Measurements from ENCODE around the gene PDGFC.

The PDGFC gene

GRCh38 chr4:156949373-156949814 lies 22.2 kb downstream of the PDGFC start:
- H3K36me3 ChIP-seq (ENCODE audit: insufficient read depth, low read length): no peaks in the 10 kb centered on the region
- peaks cover 14% of the 10 kb centered on the region; the same call in 1 of the 2 replicates for H3K4me1 ChIP-seq (ENCODE audit: insufficient read depth, low read length)
- H3K9me3 ChIP-seq (ENCODE audit: insufficient read depth, low read depth, low read length): no peaks in the 10 kb centered on the region
- no peak overlapping the region for H3K9ac ChIP-seq (ENCODE audit: low read depth, low read length)
- WGBS: no CpG with 5 or more reads among the region's 2 CpGs
- no peak overlapping the region for H3K27ac ChIP-seq (ENCODE audit: low read depth, low read length)
- H3K27me3 ChIP-seq (ENCODE audit: insufficient read depth, low read length): no peaks in the 10 kb centered on the region
- no peak overlapping the region for H3K4me3 ChIP-seq (ENCODE audit: low read length)

DNA sequence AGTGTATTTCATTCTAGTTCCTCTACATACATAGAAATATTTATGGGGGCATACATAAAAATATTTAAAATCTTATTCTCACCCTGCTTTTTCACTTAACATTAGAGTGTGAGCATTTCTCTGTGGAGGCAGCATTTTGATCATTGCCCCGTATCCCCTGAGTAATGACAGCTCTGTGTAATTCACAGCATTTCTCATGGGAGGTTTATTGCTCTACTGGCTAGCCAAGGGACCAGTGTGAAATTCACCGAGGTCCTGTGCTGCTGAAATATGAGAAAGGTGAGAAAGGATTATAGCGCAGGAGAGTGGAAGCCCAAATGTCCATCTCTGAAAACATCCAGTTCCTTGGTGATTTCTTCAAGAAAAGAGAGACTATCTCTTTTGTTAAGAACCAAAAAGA lies 22.9 kb downstream of the PDGFC start:
- Histone ChIP-seq H3K27ac (ENCODE audit: low read depth, low read length) (no peak overlapping the region), H3K4me3 (ENCODE audit: low read length) (no peak overlapping the region), H3K4me1 (ENCODE audit: insufficient read depth, low read length) (peaks cover 14% of the 10 kb centered on the region; the same call in 1 of the 2 replicates), H3K36me3 (ENCODE audit: insufficient read depth, low read length) (no peaks in the 10 kb centered on the region), H3K9ac (ENCODE audit: low read depth, low read length) (no peak overlapping the region), H3K9me3 (ENCODE audit: insufficient read depth, low read depth, low read length) (no peaks in the 10 kb centered on the region), H3K27me3 (ENCODE audit: insufficient read depth, low read length) (no peaks in the 10 kb centered on the region)
- 85% methylated on average over 3 of the region's 3 CpGs for WGBS

DNA sequence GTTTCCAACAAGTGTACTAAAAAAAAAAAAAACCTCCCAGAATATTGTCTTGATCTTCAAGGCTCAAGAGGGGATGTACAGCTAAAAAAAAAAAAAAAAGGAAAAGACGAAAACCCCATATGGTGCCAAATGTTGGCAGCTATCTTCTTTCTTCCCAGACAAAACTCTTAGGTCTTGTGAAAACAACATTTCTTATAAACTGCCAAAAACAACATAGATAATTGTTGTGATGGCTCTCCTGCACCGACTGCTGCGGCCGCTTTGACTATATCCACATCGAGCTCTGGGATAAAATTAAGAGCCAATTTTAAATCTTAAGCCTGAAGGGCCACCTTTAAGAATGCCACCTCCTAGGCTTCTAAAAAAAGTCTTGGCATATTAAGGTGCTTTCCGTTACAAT lies 23.5 kb downstream of the PDGFC start:
- Histone ChIP-seq H3K9me3 (ENCODE audit: insufficient read depth, low read depth, low read length) (no peaks in the 10 kb centered on the region), H3K9ac (ENCODE audit: low read depth, low read length) (no peak overlapping the region)
- WGBS: 100% methylated on average over 4 of the region's 6 CpGs

DNA sequence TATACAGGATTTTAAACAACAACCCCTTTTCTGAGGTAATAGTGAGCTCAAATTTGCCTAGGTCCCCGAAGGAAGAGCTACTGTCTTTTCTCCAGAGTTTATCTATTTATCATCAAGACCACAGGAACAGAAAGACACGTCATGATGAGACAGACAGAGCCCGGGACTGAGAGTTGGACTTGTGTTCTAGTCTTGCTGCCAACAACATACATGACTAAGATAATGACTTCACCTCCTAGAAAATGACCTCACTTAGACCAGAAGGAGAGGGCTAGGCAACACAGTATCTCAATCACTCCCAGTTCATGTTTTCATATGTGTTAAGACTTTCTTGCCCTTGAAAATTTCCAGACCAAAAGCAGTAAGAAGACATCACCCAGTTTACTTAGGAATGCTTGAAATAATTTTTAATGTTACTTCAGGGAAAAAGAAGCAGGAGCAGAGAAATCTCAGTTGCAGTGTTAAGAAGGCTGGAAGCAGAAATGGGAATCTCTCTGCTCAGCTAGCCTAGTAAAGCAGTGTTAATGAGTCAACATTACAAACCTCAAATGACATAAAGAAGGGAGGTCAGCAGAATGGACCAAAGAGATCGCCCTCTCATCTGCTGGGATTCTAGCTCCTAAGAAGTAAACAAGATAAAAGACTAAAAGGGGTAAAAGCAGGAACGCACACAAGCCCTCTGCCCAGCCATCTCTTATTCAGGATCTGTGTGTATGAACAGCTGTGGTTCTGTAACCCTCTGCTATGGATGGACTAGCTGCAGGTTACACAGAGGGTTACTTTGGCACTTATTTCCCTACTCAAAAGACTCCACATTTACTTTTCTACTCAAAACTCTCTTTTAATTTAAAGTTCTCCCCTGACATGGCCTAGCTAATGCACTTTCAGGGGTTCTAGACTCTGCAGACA lies 24.8 kb downstream of the PDGFC start:
- Histone ChIP-seq H3K4me1 (ENCODE audit: insufficient read depth, low read length) (peaks cover 22% of the 10 kb centered on the region), H3K9ac (ENCODE audit: low read depth, low read length) (no peak overlapping the region), H3K36me3 (ENCODE audit: insufficient read depth, low read length) (no peaks in the 10 kb centered on the region), H3K9me3 (ENCODE audit: insufficient read depth, low read depth, low read length) (no peaks in the 10 kb centered on the region), H3K4me3 (ENCODE audit: low read length) (no peak overlapping the region), H3K27ac (ENCODE audit: low read depth, low read length) (no peak overlapping the region), H3K27me3 (ENCODE audit: insufficient read depth, low read length) (no peaks in the 10 kb centered on the region)
- 89% methylated on average over 5 of the region's 5 CpGs for WGBS

More for the DNA sequence above, 23.5 kb downstream of the PDGFC start:
- Histone ChIP-seq H3K4me3 (ENCODE audit: low read length) (no peak overlapping the region), H3K36me3 (ENCODE audit: insufficient read depth, low read length) (no peaks in the 10 kb centered on the region), H3K27me3 (ENCODE audit: insufficient read depth, low read length) (no peaks in the 10 kb centered on the region), H3K4me1 (ENCODE audit: insufficient read depth, low read length) (peaks cover 16% of the 10 kb centered on the region), H3K27ac (ENCODE audit: low read depth, low read length) (no peak overlapping the region)

DNA sequence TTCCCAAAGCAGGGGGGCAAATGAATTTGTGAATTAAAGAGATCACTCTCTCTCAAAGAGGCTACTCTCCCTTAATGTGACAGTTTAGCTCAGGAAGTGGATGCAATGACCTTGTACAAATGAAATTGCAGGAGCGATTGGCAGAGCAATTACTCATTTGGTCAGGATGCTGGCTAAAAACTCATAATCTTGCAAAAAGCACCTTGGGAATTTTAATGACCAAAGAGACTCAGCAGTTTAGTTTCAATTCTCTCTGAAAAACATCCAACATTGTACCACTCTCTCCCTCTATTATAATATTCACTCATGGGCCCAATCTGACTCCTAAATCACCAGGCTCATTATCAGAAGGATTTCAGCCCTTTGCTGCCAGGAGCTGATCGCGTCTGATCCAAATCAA lies 26.1 kb downstream of the PDGFC start:
- no peaks in the 10 kb centered on the region for H3K9me3 ChIP-seq (ENCODE audit: insufficient read depth, low read depth, low read length)
- no peaks in the 10 kb centered on the region for H3K36me3 ChIP-seq (ENCODE audit: insufficient read depth, low read length)
- no peak overlapping the region for H3K4me3 ChIP-seq (ENCODE audit: low read length)
- H3K27ac ChIP-seq (ENCODE audit: low read depth, low read length): no peak overlapping the region
- WGBS: 96% methylated on average over 3 of the region's 3 CpGs
- H3K27me3 ChIP-seq (ENCODE audit: insufficient read depth, low read length): no peaks in the 10 kb centered on the region
- H3K4me1 ChIP-seq (ENCODE audit: insufficient read depth, low read length): peaks cover 26% of the 10 kb centered on the region
- no peak overlapping the region for H3K9ac ChIP-seq (ENCODE audit: low read depth, low read length)

GRCh38 chr4:156942991-156943390 lies 28.6 kb downstream of the PDGFC start:
- 86% methylated on average over 4 of the region's 4 CpGs for WGBS
- Histone ChIP-seq H3K9me3 (ENCODE audit: insufficient read depth, low read depth, low read length) (no peaks in the 10 kb centered on the region), H3K4me3 (ENCODE audit: low read length) (no peak overlapping the region), H3K27me3 (ENCODE audit: insufficient read depth, low read length) (no peaks in the 10 kb centered on the region), H3K9ac (ENCODE audit: low read depth, low read length) (no peak overlapping the region), H3K27ac (ENCODE audit: low read depth, low read length) (no peak overlapping the region), H3K36me3 (ENCODE audit: insufficient read depth, low read length) (no peaks in the 10 kb centered on the region), H3K4me1 (ENCODE audit: insufficient read depth, low read length) (peaks cover 20% of the 10 kb centered on the region)

DNA sequence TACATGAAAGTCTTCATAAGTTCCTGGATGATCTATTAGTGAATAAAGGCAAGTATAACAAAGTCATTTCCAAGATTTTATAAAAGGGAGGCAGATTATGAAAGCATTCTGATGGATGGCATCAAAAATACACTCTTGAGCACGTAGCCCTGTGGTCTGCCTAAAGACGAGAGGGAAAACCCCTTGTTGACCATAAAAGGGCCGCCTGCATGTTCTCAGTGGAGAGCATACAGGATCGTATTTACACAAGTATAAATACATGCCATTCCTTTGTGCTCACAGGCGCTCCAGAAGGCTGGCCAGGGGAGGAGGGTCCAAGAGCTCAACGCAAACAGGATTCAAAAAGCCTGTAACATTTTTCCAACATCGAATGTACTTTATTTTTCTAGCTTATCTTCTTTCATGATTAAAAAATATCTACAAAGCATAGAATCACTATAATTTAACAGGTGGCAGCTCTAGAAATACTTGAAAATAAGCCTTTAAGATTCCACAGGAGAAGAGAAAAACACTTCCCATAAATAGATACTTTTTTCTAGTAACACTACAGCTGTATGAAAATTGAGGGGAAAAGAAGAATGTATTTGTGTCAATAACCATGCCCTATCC lies 29.6 kb downstream of the PDGFC start:
- peak overlapping the region; percentile 43; the same call in 1 of the 2 replicates for H3K9ac ChIP-seq (ENCODE audit: low read depth, low read length)
- no peaks in the 10 kb centered on the region for H3K36me3 ChIP-seq (ENCODE audit: insufficient read depth, low read length)
- peaks cover 20% of the 10 kb centered on the region for H3K4me1 ChIP-seq (ENCODE audit: insufficient read depth, low read length)
- no peaks in the 10 kb centered on the region for H3K27me3 ChIP-seq (ENCODE audit: insufficient read depth, low read length)
- no peak overlapping the region for H3K4me3 ChIP-seq (ENCODE audit: low read length)
- H3K27ac ChIP-seq (ENCODE audit: low read depth, low read length): 0 out of 2 replicates have a peak overlapping the region, but pooled peaks have one; percentile 15
- 15% methylated on average over 7 of the region's 7 CpGs for WGBS
- no peaks in the 10 kb centered on the region for H3K9me3 ChIP-seq (ENCODE audit: insufficient read depth, low read depth, low read length)

GRCh38 chr4:156939801-156940200 lies 31.8 kb downstream of the PDGFC start:
- H3K9ac ChIP-seq (ENCODE audit: low read depth, low read length): no peak overlapping the region
- no peaks in the 10 kb centered on the region for H3K36me3 ChIP-seq (ENCODE audit: insufficient read depth, low read length)
- no peak overlapping the region for H3K4me3 ChIP-seq (ENCODE audit: low read length)
- H3K27me3 ChIP-seq (ENCODE audit: insufficient read depth, low read length): no peaks in the 10 kb centered on the region
- 100% methylated on average over 1 of the region's 2 CpGs for whole genome bisulfite sequencing
- peaks cover 20% of the 10 kb centered on the region for H3K4me1 ChIP-seq (ENCODE audit: insufficient read depth, low read length)
- no peaks in the 10 kb centered on the region for H3K9me3 ChIP-seq (ENCODE audit: insufficient read depth, low read depth, low read length)
- no peak overlapping the region for H3K27ac ChIP-seq (ENCODE audit: low read depth, low read length)

- Histone ChIP-seq H3K9me3 (ENCODE audit: insufficient read depth, low read depth, low read length) (no peaks in the 10 kb centered on the region), H3K4me3 (ENCODE audit: low read length) (no peak overlapping the region), H3K27ac (ENCODE audit: low read depth, low read length) (no peak overlapping the region), H3K9ac (ENCODE audit: low read depth, low read length) (no peak overlapping the region), H3K27me3 (ENCODE audit: insufficient read depth, low read length) (no peaks in the 10 kb centered on the region), H3K4me1 (ENCODE audit: insufficient read depth, low read length) (peaks cover 20% of the 10 kb centered on the region), H3K36me3 (ENCODE audit: insufficient read depth, low read length) (no peaks in the 10 kb centered on the region)
- WGBS: 100% methylated on average over 1 of the region's 3 CpGs
Measured at GRCh38 chr4:156939139-156939538, 32.5 kb downstream of the PDGFC start.

- Histone ChIP-seq H3K4me3 (ENCODE audit: low read length) (no peak overlapping the region), H3K4me1 (ENCODE audit: insufficient read depth, low read length) (no peaks in the 10 kb centered on the region), H3K9me3 (ENCODE audit: insufficient read depth, low read depth, low read length) (no peaks in the 10 kb centered on the region), H3K27me3 (ENCODE audit: insufficient read depth, low read length) (no peaks in the 10 kb centered on the region), H3K36me3 (ENCODE audit: insufficient read depth, low read length) (no peaks in the 10 kb centered on the region), H3K9ac (ENCODE audit: low read depth, low read length) (no peak overlapping the region), H3K27ac (ENCODE audit: low read depth, low read length) (no peak overlapping the region)
- WGBS: 100% methylated on average over 1 of the region's 2 CpGs
Measured at GRCh38 chr4:156934259-156934635, 37.4 kb downstream of the PDGFC start.

- no peaks in the 10 kb centered on the region for H3K9me3 ChIP-seq (ENCODE audit: insufficient read depth, low read depth, low read length)
- H3K27ac ChIP-seq (ENCODE audit: low read depth, low read length): no peak overlapping the region
- WGBS: 93% methylated on average over 4 of the region's 5 CpGs
- H3K9ac ChIP-seq (ENCODE audit: low read depth, low read length): no peak overlapping the region
- no peak overlapping the region for H3K4me3 ChIP-seq (ENCODE audit: low read length)
- H3K36me3 ChIP-seq (ENCODE audit: insufficient read depth, low read length): no peaks in the 10 kb centered on the region
- no peaks in the 10 kb centered on the region for H3K27me3 ChIP-seq (ENCODE audit: insufficient read depth, low read length)
- no peaks in the 10 kb centered on the region for H3K4me1 ChIP-seq (ENCODE audit: insufficient read depth, low read length)
Measured at GRCh38 chr4:156933633-156934258, 37.9 kb downstream of the PDGFC start.
